Stimulated activated CD4-positive, alpha-beta T cell treated with anti-CD3 and anti-CD28 coated beads, Interleukin-1b, Interleukin-23, amount 100 ng/mL, for 48 hours (primary cell): Measurements from ENCODE around the gene THRB.
"Not testable (repeated sequence)": the region's sequence is repeated elsewhere in the genome, so short reads cannot be mapped to it uniquely, and the experiment has no call there.

Experiments
- DNase-seq: peaks from one replicate; pipeline ENCODE4 v3.0.0-alpha.2; 2020

Gene THRB

GRCh38 chr3:24443476-24443875 lies 51.2 kb downstream of the THRB start:
- no peak for DNase-seq

GRCh38 chr3:24440760-24441464 lies 53.7 kb downstream of the THRB start:
- DNase-seq, result no peak

DNA sequence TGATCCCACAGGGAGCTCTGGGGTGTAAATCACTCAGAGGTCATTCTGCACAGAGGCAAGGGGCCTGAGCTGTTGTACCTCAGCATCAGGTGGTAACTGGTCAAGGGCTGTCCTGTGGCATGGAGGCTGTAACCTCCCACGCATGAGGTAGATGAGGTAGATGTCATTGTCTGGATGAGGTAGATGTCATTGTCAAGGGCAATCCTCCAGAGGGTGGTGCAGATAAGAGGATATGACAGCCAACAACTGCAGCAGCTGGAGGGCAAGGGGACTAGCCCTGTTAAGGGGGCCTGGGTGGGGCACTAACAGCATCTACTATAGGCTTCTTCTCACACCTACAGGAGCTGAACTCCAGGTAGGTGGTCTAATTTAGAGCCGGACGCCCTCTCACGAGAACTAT lies 55.6 kb downstream of the THRB start:
- no peak for DNase-seq

DNA sequence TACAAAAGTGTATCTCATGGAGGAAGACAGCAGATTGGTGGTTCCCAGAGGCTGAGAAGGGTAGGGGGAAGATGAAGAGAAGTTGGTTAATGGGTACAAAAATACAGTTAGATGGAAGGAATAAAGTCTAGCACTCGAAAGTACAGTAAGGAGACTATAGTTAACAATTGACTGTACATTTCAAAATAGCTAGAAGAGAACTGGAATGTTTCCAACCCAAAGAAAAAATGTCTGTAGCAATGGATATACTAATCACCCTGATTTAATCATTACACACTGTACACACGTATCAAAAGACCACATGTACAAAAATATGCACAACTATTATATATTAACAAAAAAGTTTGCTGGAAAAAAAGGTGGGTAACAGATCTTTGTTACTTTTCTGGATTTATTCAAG lies 57.3 kb downstream of the THRB start:
- DNase-seq, result no peak

GRCh38 chr3:24435584-24435983 lies 59.1 kb downstream of the THRB start:
- DNase-seq, result no peak

GRCh38 chr3:24434651-24435050 lies 60.0 kb downstream of the THRB start:
- DNase-seq, result no peak

GRCh38 chr3:24433838-24434591 lies 60.6 kb downstream of the THRB start:
- DNase-seq, result no peak

- no peak for DNase-seq
Measured at GRCh38 chr3:24432989-24433388, 61.7 kb downstream of the THRB start.

DNA sequence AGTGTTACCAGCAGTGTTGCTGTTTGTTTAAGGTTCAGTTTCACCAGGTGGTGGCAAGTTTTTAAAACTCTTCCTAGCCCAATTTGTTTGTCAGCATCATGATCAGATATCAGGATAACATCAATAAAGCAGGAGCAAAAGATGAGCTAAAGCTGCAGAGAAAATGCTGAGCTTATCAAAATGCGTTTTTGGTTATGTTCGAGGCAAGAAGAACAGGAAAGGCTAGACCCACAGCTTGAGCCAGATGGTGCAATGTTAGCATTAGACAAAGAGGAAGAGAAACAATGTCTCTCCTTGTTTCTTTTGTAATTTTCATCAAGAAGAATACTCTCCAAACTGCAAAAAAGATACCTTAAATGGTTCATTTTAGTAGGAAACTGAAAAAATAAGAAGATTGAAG lies 66.2 kb downstream of the THRB start:
- DNase-seq, result no peak

GRCh38 chr3:24426896-24427295 lies 67.8 kb downstream of the THRB start:
- no peak for DNase-seq

- DNase-seq, result not testable (repeated sequence)
Measured at GRCh38 chr3:24420829-24421228, 73.8 kb downstream of the THRB start.

GRCh38 chr3:24420224-24420623 lies 74.4 kb downstream of the THRB start:
- DNase-seq, result no peak

GRCh38 chr3:24419067-24419791 lies 75.4 kb downstream of the THRB start:
- DNase-seq, result no peak

- no peak for DNase-seq
Measured at GRCh38 chr3:24417730-24418129, 76.9 kb downstream of the THRB start.

- no peak for DNase-seq
Measured at GRCh38 chr3:24416224-24416623, 78.4 kb downstream of the THRB start.

DNA sequence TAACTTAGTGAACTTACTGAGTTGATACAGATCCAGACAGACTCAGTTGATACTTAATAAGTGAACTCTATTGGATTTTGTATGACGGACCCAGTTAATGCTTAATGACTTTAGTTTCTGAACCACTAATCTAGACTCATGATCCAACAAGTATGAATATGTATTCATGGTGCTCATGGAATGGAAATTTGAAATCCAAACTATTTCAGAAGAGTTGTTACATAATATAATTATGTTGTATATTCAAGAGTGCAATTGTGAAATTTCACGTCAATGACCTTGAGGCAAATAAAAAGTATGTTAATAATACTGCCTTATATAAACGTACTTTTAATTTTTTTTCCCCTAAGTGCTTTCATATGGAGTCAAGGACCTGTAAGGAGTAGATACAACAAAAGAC lies 78.8 kb downstream of the THRB start:
- no peak for DNase-seq

DNA sequence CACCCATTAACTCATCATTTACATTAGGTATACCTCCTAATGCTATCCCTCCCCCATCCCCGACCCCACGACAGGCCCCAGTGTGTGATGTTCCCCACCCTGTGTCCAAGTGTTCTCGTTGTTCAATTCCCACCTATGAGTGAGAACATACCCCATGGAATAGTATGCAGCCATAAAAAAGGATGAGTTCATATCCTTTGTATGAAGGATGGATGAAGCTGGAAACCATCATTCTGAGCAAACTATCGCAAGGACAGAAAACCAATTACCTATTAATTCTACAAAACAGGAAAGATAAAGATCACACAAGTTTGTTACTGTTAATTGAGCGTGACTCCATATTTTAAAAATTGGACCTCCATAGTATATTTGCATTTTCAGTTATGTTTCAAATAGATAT lies 81.0 kb downstream of the THRB start:
- not testable (repeated sequence) for DNase-seq

- DNase-seq, result no peak
Measured at GRCh38 chr3:24410860-24411259, 83.8 kb downstream of the THRB start.

GRCh38 chr3:24407980-24408680 lies 86.5 kb downstream of the THRB start:
- no peak for DNase-seq

GRCh38 chr3:24406900-24407299 lies 87.8 kb downstream of the THRB start:
- no peak for DNase-seq

DNA sequence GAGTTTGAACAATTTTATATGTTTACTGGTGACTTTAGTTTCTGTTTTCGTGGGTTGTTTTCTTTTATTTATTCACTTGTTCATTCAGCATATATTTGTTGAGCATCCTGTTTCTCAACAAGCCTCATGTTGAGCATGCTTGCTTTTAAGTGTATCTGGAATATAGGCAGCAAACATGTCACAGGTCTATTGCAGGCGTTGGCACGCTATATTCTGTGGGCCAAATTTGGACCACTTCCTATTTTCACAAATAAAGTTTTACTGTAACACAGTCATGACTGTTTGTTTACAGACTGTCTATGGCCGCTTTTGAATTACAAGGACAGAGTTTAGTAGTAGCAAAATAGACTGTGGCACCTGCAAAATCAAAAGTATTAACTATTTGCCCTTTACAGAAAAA lies 89.6 kb downstream of the THRB start:
- no peak for DNase-seq

GRCh38 chr3:24401811-24402185 lies 92.9 kb downstream of the THRB start:
- DNase-seq, result no peak

DNA sequence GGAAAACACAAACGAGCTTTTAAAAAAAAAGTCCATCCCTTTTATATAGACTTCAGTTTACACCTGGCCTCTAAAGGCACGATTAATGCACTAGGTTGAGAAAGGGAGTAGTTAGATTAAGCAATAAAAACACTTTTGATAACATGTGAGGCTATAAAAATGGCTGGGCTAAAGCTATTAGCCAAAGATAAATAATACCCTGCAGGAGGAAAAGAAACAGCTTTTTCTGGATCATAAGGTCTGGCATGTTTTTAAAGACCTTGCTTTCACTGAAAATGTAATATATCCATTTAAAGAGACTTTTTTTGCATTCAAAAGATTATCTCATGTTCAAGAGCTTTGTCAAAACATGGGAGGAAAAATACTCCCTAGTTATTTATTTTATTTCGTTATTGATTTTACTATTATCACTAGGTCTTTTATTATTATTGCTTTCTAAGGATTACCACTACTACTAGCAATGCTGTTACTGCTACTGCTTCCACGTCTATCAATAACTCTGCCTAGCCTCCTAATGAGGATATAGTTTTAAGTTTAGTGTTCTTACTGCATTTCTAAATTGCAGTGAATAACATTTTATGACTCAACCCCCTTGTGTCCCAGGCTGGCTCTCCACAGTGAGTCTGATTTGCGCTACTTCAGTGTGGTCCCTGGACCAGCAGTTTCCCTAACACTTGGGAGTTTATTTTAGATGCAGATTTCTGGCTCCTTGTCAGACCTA lies 93.4 kb downstream of the THRB start:
- no peak for DNase-seq
